Measurements from ENCODE around the gene GALNS.

The GALNS gene

GRCh38 chr16:88816736-88817535 lies 39.8 kb downstream of the GALNS start:
- DNase-seq (ENCODE audit: low read depth in 2 of 2) = no peak

GRCh38 chr16:88815901-88816589 lies 40.7 kb downstream of the GALNS start:
- DNase-seq (ENCODE audit: low read depth in 2 of 2) = no peak

- no peak for DNase-seq (ENCODE audit: low read depth in 2 of 2)
Measured at GRCh38 chr16:88815227-88815626, 41.5 kb downstream of the GALNS start.

- DNase-seq (ENCODE audit: low read depth in 2 of 2) = no peak
Measured at GRCh38 chr16:88814144-88814502, 42.6 kb downstream of the GALNS start.

GRCh38 chr16:88813269-88814143 lies 43.2 kb downstream of the GALNS start:
- DNase-seq (ENCODE audit: low read depth in 2 of 2) = no peak

GRCh38 chr16:88812513-88813268 lies 44.1 kb downstream of the GALNS start:
- DNase-seq (ENCODE audit: low read depth in 2 of 2) = no peak

- DNase-seq (ENCODE audit: low read depth in 2 of 2) = peak; percentile 93 to 95
Measured at GRCh38 chr16:88811769-88812512, 44.8 kb downstream of the GALNS start, which contains the start of gene APRT. TSS of gene APRT (minus strand) at chr16:88811928. CDS start at chr16:88811899, 29 bp downstream.

GRCh38 chr16:88810912-88811768 lies 45.6 kb downstream of the GALNS start:
- peak in 1 of 2 donors; percentile 45 for DNase-seq (ENCODE audit: low read depth in 2 of 2)

GRCh38 chr16:88810166-88810911 lies 46.4 kb downstream of the GALNS start:
- DNase-seq (ENCODE audit: low read depth in 2 of 2) = no peak

- DNase-seq (ENCODE audit: low read depth in 2 of 2) = no peak
Measured at GRCh38 chr16:88809676-88810165, 47.0 kb downstream of the GALNS start.

- no peak for DNase-seq (ENCODE audit: low read depth in 2 of 2)
Measured at GRCh38 chr16:88809068-88809675, 47.6 kb downstream of the GALNS start.

GRCh38 chr16:88807626-88808453 lies 48.9 kb downstream of the GALNS start:
- no peak for DNase-seq (ENCODE audit: low read depth in 2 of 2)

GRCh38 chr16:88807142-88807625 lies 49.6 kb downstream of the GALNS start:
- no peak for DNase-seq (ENCODE audit: low read depth in 2 of 2)

- DNase-seq (ENCODE audit: low read depth in 2 of 2) = no peak
Measured at GRCh38 chr16:88806491-88807111, 50.1 kb downstream of the GALNS start.

GRCh38 chr16:88805887-88806393 lies 50.8 kb downstream of the GALNS start:
- no peak for DNase-seq (ENCODE audit: low read depth in 2 of 2)

- no peak for DNase-seq (ENCODE audit: low read depth in 2 of 2)
Measured at GRCh38 chr16:88805340-88805715, 51.4 kb downstream of the GALNS start.
